Esophagus squamous epithelium (tissue), 5 donors: ENCODE data around the gene ELF5. TPM values are rescaled to one million over a fixed set of nuclear protein-coding genes. Genes with fewer than 3 reads are reported as not detected.

ENCODE experiments used
- DNase-seq: peaks from one replicate; lab custom pipeline; 2025; lab: John Stamatoyannopoulos, UW
- H3K27ac ChIP-seq, 4 donors: fragments of 200-600 bp; sonication (generic); one replicate each; pipeline ENCODE4 v1.5.1; 2016 to 2019; ENCODE audit warnings: mild to moderate bottlenecking in 1 of 4
- H3K27me3 ChIP-seq, 4 donors: fragments of 200-600 bp; sonication (generic); 1 replicate in 3 of 4; 2 replicates in 1 of 4; pipeline versions ENCODE4 v1.5.1 to v1.6.0; 2017 to 2021; ENCODE audit warnings: antibody characterized with exemption in 1 of 4
- H3K36me3 ChIP-seq, 3 donors: fragments of 200-600 bp; sonication (generic); one replicate each; pipeline ENCODE4 v1.5.1; 2016 to 2019
- H3K4me1 ChIP-seq, 3 donors: fragments of 200-600 bp; sonication (generic); one replicate each; pipeline ENCODE4 v1.5.1; 2017 to 2019
- H3K4me3 ChIP-seq, 4 donors: fragments of 200-600 bp; sonication (generic); 1 replicate in 3 of 4; 2 replicates in 1 of 4; pipeline ENCODE4 v1.5.1; 2016 to 2019; ENCODE audit warnings: mild to moderate bottlenecking in 2 of 4, moderate library complexity in 1 of 4
- H3K9me3 ChIP-seq, 3 donors: fragments of 200-600 bp; sonication (generic); one replicate each; pipeline ENCODE4 v1.5.1; 2016 to 2019
- POLR2A ChIP-seq, 4 donors: fragments of 450-650 bp; IDR thresholded peaks; one replicate each; pipeline ENCODE4 v1.6.1; 2017; ENCODE audit warnings: antibody characterized with exemption in 4 of 4, mild to moderate bottlenecking in 4 of 4, moderate library complexity in 3 of 4
- WGBS, 2 donors: methylation state at CpG; one replicate each; pipeline ENCODE4 v1.1.5; 2018; 5-methylcytosine and 5-hydroxymethylcytosine counted together
- intact Hi-C: fragments of 100-400 bp; cut with DNase I; formaldehyde crosslinking; loops from one replicate; pipeline ENCODE4 v1.15.0; 2022
- total RNA-seq, 4 donors: library from RNA; depleted of rRNA; stranded (reverse); fragments of >200 nt; gene quantifications; one replicate each; pipeline ENCODE4 v1.1.0, GENCODE V29; 2016
- TF ChIP-seq, protein P1 (sequence below), 6 experiments: fragments of 450-650 bp in 4 of 6; fragments of 200-600 bp in 2 of 6; sonication (generic) in 2 of 6; IDR thresholded peaks; one replicate each; pipeline ENCODE4 v1.5.1; 2016 to 2019; ENCODE audit warnings: antibody characterized with exemption in 6 of 6, mild to moderate bottlenecking in 4 of 6, moderate library complexity in 4 of 6
- donor health status: DM: yes; HTN: yes; CAD: no.

The ELF5 gene
- total RNA-seq, 4 donors from 2014 or later, result 0.11 to 1.8 (median 0.32) TPM

DNA sequence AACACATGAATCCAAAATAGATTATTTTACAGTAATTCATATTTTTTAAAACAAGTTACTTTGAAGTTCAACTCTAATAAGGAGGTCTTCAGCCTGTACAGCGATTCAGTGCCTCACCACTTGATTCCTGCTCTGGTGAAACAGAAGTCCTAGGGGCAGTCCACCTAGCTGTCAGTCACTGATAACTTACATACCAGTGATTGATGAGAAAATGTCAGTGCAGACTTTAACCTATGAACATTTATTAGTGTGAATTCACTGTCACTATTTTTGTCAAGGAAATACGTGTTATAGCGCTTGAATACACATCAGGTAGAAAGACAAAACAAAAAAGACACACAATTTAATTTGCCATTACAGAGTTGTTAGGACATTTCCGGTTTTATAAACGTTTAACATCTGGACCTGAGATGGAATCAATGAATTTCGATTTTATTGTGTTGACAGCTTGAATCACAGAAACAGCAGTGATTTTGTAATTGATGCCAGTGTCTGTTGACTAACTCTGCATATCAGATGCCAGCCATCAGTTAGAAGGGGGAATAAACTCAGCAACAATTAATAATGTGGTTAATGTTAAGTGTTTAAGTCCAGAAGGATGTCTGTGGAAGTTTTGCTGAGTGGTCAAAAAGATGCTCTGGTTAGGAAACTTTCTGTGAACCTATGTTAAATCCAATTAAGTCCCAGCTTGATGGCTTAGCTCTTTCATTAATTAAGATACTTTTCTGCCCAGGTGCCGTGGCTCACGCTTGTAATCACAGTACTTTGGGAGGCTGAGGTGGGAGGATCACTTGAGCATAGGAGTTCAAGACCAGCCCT, 34.5 kb downstream of the ELF5 start:
- Histone ChIP-seq H3K9me3 (no peaks in the 10 kb centered on the region), H3K27me3 (peaks cover 0 to 18% (median 0%) of the 10 kb centered on the region in 4 donors), H3K36me3 (peaks cover 0 to 2% (median 0%) of the 10 kb centered on the region in 3 donors), H3K4me3 (no peak overlapping the region), H3K4me1 (peaks cover 0 to 5% (median 0%) of the 10 kb centered on the region in 3 donors), H3K27ac (no peak overlapping the region)
- intact Hi-C loops, result no loop called here
- no peak for DNase-seq
- 61 to 73% methylated on average over 8 of the region's 8 CpGs for WGBS, 2 donors
- TF ChIP-seq, protein P1, sequence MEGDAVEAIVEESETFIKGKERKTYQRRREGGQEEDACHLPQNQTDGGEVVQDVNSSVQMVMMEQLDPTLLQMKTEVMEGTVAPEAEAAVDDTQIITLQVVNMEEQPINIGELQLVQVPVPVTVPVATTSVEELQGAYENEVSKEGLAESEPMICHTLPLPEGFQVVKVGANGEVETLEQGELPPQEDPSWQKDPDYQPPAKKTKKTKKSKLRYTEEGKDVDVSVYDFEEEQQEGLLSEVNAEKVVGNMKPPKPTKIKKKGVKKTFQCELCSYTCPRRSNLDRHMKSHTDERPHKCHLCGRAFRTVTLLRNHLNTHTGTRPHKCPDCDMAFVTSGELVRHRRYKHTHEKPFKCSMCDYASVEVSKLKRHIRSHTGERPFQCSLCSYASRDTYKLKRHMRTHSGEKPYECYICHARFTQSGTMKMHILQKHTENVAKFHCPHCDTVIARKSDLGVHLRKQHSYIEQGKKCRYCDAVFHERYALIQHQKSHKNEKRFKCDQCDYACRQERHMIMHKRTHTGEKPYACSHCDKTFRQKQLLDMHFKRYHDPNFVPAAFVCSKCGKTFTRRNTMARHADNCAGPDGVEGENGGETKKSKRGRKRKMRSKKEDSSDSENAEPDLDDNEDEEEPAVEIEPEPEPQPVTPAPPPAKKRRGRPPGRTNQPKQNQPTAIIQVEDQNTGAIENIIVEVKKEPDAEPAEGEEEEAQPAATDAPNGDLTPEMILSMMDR (IDR thresholded peaks at IDR 0.05), result no peak
- no peak for TF ChIP-seq POLR2A (IDR thresholded peaks at IDR 0.05)

DNA sequence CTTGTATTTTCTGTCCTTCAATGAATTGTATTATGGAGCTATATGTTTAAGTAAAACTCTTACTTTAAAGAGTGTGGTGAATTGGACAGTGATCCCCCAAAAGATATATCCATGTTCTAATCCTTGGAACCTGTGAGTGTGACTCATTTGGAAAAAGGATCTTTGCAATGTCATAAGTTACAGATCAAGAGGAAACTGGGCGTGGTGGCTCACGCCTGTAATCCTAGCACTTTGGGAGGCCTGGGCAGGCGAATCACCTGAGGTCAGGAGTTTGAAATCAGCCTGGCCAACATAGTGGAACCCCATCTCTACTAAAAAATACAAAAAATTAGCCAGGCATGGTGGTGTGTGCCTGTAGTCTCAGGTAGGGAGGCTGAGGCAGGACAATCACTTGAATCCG, 36.7 kb downstream of the ELF5 start:
- H3K4me3 ChIP-seq, result no peak overlapping the region
- DNase-seq, result no peak
- intact Hi-C loops, result no loop called here
- peaks cover 0 to 24% (median 6%) of the 10 kb centered on the region in 3 donors for H3K36me3 ChIP-seq
- TF ChIP-seq, protein P1 (IDR thresholded peaks at IDR 0.05), result no peak
- no peak for TF ChIP-seq POLR2A (IDR thresholded peaks at IDR 0.05)
- WGBS, 2 donors, result 78 to 88% methylated on average over 4 of the region's 4 CpGs
- peaks cover 0 to 14% (median 0%) of the 10 kb centered on the region in 4 donors for H3K27me3 ChIP-seq
- H3K27ac ChIP-seq, result no peak overlapping the region
- H3K9me3 ChIP-seq, result no peaks in the 10 kb centered on the region
- peaks cover 0 to 5% (median 0%) of the 10 kb centered on the region in 3 donors for H3K4me1 ChIP-seq

DNA sequence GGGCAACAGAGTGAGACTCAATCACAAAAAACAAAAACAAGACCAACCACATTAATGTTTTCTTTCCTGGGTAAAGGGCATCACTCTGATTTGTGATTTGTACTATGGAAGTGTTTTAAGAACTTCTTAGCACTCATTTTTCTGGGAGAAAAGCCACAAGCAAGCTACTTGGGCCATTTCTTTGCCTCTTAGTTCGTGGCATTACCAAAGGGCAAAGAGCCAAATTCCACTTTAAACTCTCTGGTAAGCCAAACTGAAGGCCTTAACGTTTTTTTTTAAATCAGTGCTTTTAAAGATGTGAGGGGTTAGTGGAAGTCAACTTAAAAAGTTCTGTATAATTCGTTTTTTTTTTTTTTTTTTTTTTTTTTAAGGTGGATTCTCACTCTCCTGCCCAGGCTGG, 37.9 kb downstream of the ELF5 start:
- Histone ChIP-seq H3K9me3 (no peaks in the 10 kb centered on the region), H3K27ac (no peak overlapping the region), H3K4me1 (peaks cover 0 to 4% (median 0%) of the 10 kb centered on the region in 3 donors), H3K4me3 (no peak overlapping the region), H3K36me3 (peaks cover 0 to 36% (median 13%) of the 10 kb centered on the region in 3 donors), H3K27me3 (peaks cover 0 to 14% (median 0%) of the 10 kb centered on the region in 4 donors)
- WGBS, 2 donors, result 27 to 33% methylated on average over 3 of the region's 3 CpGs
- TF ChIP-seq POLR2A (IDR thresholded peaks at IDR 0.05), result no peak
- TF ChIP-seq, protein P1 (IDR thresholded peaks at IDR 0.05), result no peak
- intact Hi-C loops, result no loop called here
- no peak for DNase-seq

DNA sequence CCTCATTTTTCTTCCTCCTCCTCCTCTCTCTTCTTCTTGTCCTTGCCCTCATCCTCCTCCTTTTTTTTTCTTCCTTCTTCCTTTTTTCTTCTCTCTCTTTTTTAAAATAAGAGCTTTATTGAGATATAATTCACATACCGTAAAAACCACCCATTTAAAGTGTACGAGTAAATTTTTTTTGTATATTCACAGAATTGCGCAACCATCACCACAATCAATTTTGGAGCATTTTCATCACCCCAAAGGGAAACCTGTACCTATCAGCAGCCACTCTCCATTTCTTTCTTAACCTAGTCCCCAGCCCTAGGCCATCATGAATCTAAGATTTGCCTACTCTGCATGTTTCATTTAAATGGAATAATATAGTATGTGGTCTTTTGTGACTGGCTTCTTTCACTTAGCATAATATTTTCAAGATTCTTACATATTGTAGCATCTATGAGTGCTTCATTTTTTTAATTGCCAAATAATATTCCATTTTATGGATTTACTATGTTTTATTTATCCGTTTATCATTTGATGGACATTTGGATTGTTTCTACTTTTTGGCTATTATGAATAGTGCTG, 39.9 kb downstream of the ELF5 start:
- Histone ChIP-seq H3K27ac (no peak overlapping the region), H3K4me1 (no peaks in the 10 kb centered on the region), H3K36me3 (peaks cover 3 to 56% (median 19%) of the 10 kb centered on the region in 3 donors), H3K9me3 (no peaks in the 10 kb centered on the region), H3K27me3 (peaks cover 0 to 10% (median 0%) of the 10 kb centered on the region in 4 donors), H3K4me3 (no peak overlapping the region)
- 86 to 92% methylated on average over 4 of the region's 4 CpGs for WGBS, 2 donors
- TF ChIP-seq, protein P1 (IDR thresholded peaks at IDR 0.05), result no peak
- TF ChIP-seq POLR2A (IDR thresholded peaks at IDR 0.05), result no peak
- intact Hi-C loops, result no loop called here
- no peak for DNase-seq
